HepG2 (cell line): ENCODE data around the gene IMPDH1.

ENCODE experiments used
- CREB1 ChIP-seq, 2 experiments: fragments of 450-650 bp in 1 of 2; IDR thresholded peaks; 2 replicates each; pipeline ENCODE4 v1.6.1; 2016 to 2017; ENCODE audit warnings: control low read depth in 1 of 2, mild to moderate bottlenecking in 1 of 2, missing compliant biosample characterization in 1 of 2, missing genetic modification characterization in 1 of 2
- FOXP1 ChIP-seq, 2 experiments: fragments of 450-650 bp in 1 of 2; IDR thresholded peaks; 2 replicates each; pipeline ENCODE4 v1.6.1; 2017 to 2018; ENCODE audit warnings: antibody characterized with exemption in 1 of 2
- JUN ChIP-seq: sonication (generic); formaldehyde crosslinking; IDR thresholded peaks from 2 replicates; pipeline ENCODE4 v1.4.0; 2020; ENCODE audit warnings: mild to moderate bottlenecking, missing genetic modification reagents
- NFYB ChIP-seq: sonication (generic); formaldehyde crosslinking; IDR thresholded peaks from 2 replicates; pipeline ENCODE4 v1.4.0; 2020; ENCODE audit warnings: missing genetic modification reagents
- ZBTB20 ChIP-seq: sonication (generic); formaldehyde crosslinking; IDR thresholded peaks from 2 replicates; pipeline ENCODE4 v1.8.1; 2023; ENCODE audit warnings: missing genetic modification reagents, low read depth, mild to moderate bottlenecking, borderline replicate concordance
- ZBTB21 ChIP-seq: sonication (generic); formaldehyde crosslinking; IDR thresholded peaks from 2 replicates; pipeline ENCODE4 v1.4.0; 2020; ENCODE audit warnings: missing genetic modification reagents
- TF ChIP-seq, protein P1 (sequence below): sonication (generic); formaldehyde crosslinking; IDR thresholded peaks from 2 replicates; pipeline ENCODE4 v1.8.1; 2023; ENCODE audit warnings: mild to moderate bottlenecking, moderate library complexity, missing genetic modification reagents
- TF ChIP-seq, protein P2 (sequence below): sonication (generic); formaldehyde crosslinking; IDR thresholded peaks from 2 replicates; pipeline ENCODE4 v1.5.0; 2020; ENCODE audit warnings: mild to moderate bottlenecking, missing genetic modification reagents, moderate library complexity
- TF ChIP-seq, protein P3 (sequence below): sonication (generic); formaldehyde crosslinking; IDR thresholded peaks from 2 replicates; pipeline ENCODE4 v1.5.1; 2020; ENCODE audit warnings: mild to moderate bottlenecking, missing genetic modification reagents, moderate library complexity

DNA sequence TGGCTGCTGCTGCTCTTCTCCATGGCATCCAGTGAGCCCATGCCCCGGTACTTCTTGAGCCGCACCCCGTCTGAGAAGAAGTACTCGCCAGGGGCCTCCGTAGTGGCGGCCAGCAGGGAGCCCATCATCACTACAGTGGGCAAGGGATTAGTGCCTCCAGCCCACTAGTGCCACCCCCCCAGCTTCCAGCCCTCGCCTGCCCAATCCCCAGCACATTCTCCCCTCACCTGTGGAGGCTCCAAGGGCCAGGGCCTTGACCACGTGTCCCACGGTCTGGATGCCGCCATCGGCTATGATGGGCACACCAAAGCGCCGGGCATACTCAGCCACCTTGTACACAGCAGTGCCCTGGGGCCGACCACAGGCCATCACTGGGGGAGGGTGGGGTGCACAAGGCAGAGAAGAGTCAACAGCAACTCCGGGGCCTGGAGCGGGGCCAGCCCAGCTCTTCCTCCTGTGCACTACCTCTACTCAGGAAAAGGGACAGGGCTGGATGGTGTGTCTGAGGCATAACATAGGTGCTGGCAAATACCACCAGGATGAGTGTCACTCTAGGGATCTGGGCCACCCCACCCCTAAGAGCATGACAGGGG is 14.8 kb downstream of the IMPDH1 start:
- TF ChIP-seq JUN (CRISPR knock-in tag), result no peak
- TF ChIP-seq ZBTB20, result no peak
- TF ChIP-seq, protein P1, sequence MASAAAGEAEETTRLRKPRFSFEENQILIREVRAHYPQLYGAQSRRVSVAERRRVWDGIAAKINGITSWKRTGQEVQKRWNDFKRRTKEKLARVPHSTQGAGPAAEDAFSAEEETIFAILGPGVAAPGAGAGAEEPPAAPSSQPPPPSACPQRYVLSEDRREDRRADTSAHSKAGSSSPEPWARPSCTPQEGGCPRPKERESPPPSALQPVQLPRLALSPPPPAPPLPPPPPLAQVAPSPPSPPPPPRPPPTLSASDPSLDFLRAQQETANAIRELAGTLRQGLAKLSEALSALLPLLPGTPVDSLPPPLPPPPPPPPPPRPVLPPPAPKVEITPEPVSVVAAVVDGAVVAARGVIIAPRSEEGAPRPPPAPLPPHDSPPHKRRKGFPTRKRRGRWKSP (CRISPR knock-in tag), result no peak
- TF ChIP-seq, protein P2, sequence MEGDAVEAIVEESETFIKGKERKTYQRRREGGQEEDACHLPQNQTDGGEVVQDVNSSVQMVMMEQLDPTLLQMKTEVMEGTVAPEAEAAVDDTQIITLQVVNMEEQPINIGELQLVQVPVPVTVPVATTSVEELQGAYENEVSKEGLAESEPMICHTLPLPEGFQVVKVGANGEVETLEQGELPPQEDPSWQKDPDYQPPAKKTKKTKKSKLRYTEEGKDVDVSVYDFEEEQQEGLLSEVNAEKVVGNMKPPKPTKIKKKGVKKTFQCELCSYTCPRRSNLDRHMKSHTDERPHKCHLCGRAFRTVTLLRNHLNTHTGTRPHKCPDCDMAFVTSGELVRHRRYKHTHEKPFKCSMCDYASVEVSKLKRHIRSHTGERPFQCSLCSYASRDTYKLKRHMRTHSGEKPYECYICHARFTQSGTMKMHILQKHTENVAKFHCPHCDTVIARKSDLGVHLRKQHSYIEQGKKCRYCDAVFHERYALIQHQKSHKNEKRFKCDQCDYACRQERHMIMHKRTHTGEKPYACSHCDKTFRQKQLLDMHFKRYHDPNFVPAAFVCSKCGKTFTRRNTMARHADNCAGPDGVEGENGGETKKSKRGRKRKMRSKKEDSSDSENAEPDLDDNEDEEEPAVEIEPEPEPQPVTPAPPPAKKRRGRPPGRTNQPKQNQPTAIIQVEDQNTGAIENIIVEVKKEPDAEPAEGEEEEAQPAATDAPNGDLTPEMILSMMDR (CRISPR knock-in tag), result no peak
- no peak for TF ChIP-seq CREB1 (IDR thresholded peaks at IDR 0.05)
- TF ChIP-seq CREB1 (CRISPR knock-in tag; IDR thresholded peaks at IDR 0.05), result no peak
- no peak for TF ChIP-seq ZBTB21 (CRISPR knock-in tag)
- no peak for TF ChIP-seq NFYB
- no peak for TF ChIP-seq FOXP1 (IDR thresholded peaks at IDR 0.05)
- no peak for TF ChIP-seq FOXP1 (CRISPR knock-in tag; IDR thresholded peaks at IDR 0.05)
- TF ChIP-seq, protein P3, sequence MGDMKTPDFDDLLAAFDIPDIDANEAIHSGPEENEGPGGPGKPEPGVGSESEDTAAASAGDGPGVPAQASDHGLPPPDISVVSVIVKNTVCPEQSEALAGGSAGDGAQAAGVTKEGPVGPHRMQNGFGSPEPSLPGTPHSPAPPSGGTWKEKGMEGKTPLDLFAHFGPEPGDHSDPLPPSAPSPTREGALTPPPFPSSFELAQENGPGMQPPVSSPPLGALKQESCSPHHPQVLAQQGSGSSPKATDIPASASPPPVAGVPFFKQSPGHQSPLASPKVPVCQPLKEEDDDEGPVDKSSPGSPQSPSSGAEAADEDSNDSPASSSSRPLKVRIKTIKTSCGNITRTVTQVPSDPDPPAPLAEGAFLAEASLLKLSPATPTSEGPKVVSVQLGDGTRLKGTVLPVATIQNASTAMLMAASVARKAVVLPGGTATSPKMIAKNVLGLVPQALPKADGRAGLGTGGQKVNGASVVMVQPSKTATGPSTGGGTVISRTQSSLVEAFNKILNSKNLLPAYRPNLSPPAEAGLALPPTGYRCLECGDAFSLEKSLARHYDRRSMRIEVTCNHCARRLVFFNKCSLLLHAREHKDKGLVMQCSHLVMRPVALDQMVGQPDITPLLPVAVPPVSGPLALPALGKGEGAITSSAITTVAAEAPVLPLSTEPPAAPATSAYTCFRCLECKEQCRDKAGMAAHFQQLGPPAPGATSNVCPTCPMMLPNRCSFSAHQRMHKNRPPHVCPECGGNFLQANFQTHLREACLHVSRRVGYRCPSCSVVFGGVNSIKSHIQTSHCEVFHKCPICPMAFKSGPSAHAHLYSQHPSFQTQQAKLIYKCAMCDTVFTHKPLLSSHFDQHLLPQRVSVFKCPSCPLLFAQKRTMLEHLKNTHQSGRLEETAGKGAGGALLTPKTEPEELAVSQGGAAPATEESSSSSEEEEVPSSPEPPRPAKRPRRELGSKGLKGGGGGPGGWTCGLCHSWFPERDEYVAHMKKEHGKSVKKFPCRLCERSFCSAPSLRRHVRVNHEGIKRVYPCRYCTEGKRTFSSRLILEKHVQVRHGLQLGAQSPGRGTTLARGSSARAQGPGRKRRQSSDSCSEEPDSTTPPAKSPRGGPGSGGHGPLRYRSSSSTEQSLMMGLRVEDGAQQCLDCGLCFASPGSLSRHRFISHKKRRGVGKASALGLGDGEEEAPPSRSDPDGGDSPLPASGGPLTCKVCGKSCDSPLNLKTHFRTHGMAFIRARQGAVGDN, result no peak
